PFSK-1 (cell line): ENCODE data around the gene FOXO3.

Experiments used
- FOXP2 ChIP-seq: optimal IDR thresholded peaks from 2 replicates; pipeline ENCODE3; 2011; ENCODE audit warnings: borderline replicate concordance, control low read depth, inconsistent platforms; ENCODE audit not compliant: insufficient read depth; ENCODE audit errors: extremely low read length, extremely low read depth
- POLR2AphosphoS5 ChIP-seq: IDR thresholded peaks from 2 replicates; pipeline ENCODE4 v1.6.1; 2012; ENCODE audit warnings: low read depth, mild to moderate bottlenecking, control low read depth, low read length, moderate library complexity
- REST ChIP-seq, 2 experiments: IDR thresholded peaks; 2 replicates each; pipeline versions ENCODE4 v1.6.1 to v1.8.0; 2011 to 2012; ENCODE audit warnings: low read depth in 2 of 2, low read length in 2 of 2, control low read depth in 1 of 2, inconsistent platforms in 1 of 2, mild to moderate bottlenecking in 1 of 2, moderate library complexity in 1 of 2; ENCODE audit not compliant: insufficient read depth in 1 of 2
- SIN3A ChIP-seq: IDR thresholded peaks from 2 replicates; pipeline ENCODE4 v1.6.1; 2012; ENCODE audit warnings: mild to moderate bottlenecking, low read length, moderate library complexity, borderline replicate concordance; ENCODE audit not compliant: insufficient read depth
- TAF1 ChIP-seq: IDR thresholded peaks from 2 replicates; pipeline ENCODE4 v1.6.1; 2012; ENCODE audit warnings: low read length, control low read depth, borderline replicate concordance; ENCODE audit not compliant: insufficient read depth

Gene FOXO3

GRCh38 chr6:108690326-108691049 lies 129.8 kb downstream of the FOXO3 start:
- TF ChIP-seq TAF1 = no peak
- no peak for TF ChIP-seq FOXP2
- TF ChIP-seq SIN3A = no peak
- TF ChIP-seq REST (IDR thresholded peaks at IDR 0.05; ENCODE audit: insufficient read depth in 1 of 2, low read depth in 2 of 2, low read length in 2 of 2) = no peak
- TF ChIP-seq POLR2AphosphoS5 = no peak

GRCh38 chr6:108693430-108694154 lies 132.9 kb downstream of the FOXO3 start:
- TF ChIP-seq REST (IDR thresholded peaks at IDR 0.05; ENCODE audit: insufficient read depth in 1 of 2, low read depth in 2 of 2, low read length in 2 of 2) (no peak), FOXP2 (no peak), SIN3A (no peak)

GRCh38 chr6:108694816-108695215 lies 134.1 kb downstream of the FOXO3 start:
- no peak for TF ChIP-seq POLR2AphosphoS5
- no peak for TF ChIP-seq REST (IDR thresholded peaks at IDR 0.05; ENCODE audit: insufficient read depth in 1 of 2, low read depth in 2 of 2, low read length in 2 of 2)
- TF ChIP-seq FOXP2 = no peak
- no peak for TF ChIP-seq TAF1
- TF ChIP-seq SIN3A = no peak

GRCh38 chr6:108697561-108698161 lies 136.9 kb downstream of the FOXO3 start:
- TF ChIP-seq REST (IDR thresholded peaks at IDR 0.05; ENCODE audit: insufficient read depth in 1 of 2, low read depth in 2 of 2, low read length in 2 of 2) = no peak
- no peak for TF ChIP-seq TAF1
- TF ChIP-seq SIN3A = no peak
- no peak for TF ChIP-seq POLR2AphosphoS5
- TF ChIP-seq FOXP2 = no peak
